ENCODE measurements around the gene STK32B.

- TF ChIP-seq CTCF (IDR thresholded peaks at IDR 0.05), result no peak
- no peak for TF ChIP-seq POLR2A (IDR thresholded peaks at IDR 0.05)
These were observed 82.8 kb downstream of the STK32B start for GRCh38 chr4:5133933-5134594.
